Karpas-422 (cell line): ENCODE results near the gene RGS17. TPM values are rescaled to one million over a fixed set of nuclear protein-coding genes. Genes with fewer than 3 reads are reported as not detected.

ENCODE experiments used
- small RNA-seq: library from RNA; depleted of rRNA; stranded (forward); fragments of <200 nt; gene quantifications from one replicate; pipeline ENCODE3, GENCODE V24; 2014
- total RNA-seq: library from RNA; depleted of rRNA; stranded (reverse); fragments of >200 nt; shearing (Covaris generic); gene quantifications from 2 replicates; pipeline ENCODE4 v1.2.3, GENCODE V29; 2014; ENCODE audit warnings: low replicate concordance; rRNA removed

The RGS17 gene
- total RNA-seq, 1 experiment from 2014 or later = not detected

Small RNA genes within 50 kb of the gene (small RNA-seq; reads per million reads assigned to genes)
- gene AL080276.1 = not detected
- not detected for gene RNA5SP224

Other genes with a start within 250 kb of the RGS17 start
- 10.5 and 15.6 TPM in 2 replicates for gene FBXO5, start 148.2 kb downstream of the RGS17 start, total RNA-seq
- 17.4 and 23.2 TPM in 2 replicates for gene MTRF1L, start 128.6 kb downstream of the RGS17 start, total RNA-seq